ENCODE results near the gene VPS11. TPM values are rescaled to one million over a fixed set of nuclear protein-coding genes. Genes with fewer than 3 reads are reported as not detected.
"Not testable (repeated sequence)": the region's sequence is repeated elsewhere in the genome, so short reads cannot be mapped to it uniquely, and the experiment has no call there.

Gene VPS11
- total RNA-seq, 1 donor: 24.6 TPM

GRCh38 chr11:119101759-119102423 is 34.3 kb downstream of the VPS11 start, which contains the start of gene DPAGT1:
Gene DPAGT1, minus strand, starts transcription at chr11:119101853. Its CDS starts 198 bp downstream, at chr11:119101655.
- DNase-seq (ENCODE audit: low read depth): peak; percentile 97
- TF ChIP-seq CTCF (IDR thresholded peaks at IDR 0.05; ENCODE audit: insufficient read depth, low read depth, low read length): no peak
- peak within 1 kb of the TSS; percentile 89 for H3K4me3 ChIP-seq (ENCODE audit: low read depth, low read length)

GRCh38 chr11:119103161-119103664 is 35.6 kb downstream of the VPS11 start:
- not testable (repeated sequence) for DNase-seq (ENCODE audit: low read depth)
- peak overlapping the region; percentile 89 for H3K4me3 ChIP-seq (ENCODE audit: low read depth, low read length)

DNA sequence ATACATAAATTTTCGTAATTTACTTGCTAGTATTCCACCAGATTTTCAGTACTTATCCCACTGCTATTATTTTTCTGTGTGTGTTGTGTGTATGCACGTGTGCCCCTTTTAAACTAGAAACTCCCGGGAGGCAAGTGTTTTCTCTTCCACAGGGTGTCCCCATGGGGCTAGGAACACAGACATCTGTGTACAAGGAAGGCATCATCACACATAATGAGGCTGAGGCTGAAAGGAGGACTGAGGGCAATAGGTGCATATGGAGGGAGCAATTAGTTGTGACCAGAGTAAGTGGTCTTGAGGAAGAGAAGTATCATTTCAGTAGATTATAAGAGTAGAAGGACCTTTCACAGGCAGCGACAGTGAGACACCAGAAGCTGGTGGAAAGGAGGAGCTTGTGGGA is 36.2 kb downstream of the VPS11 start:
- peak; percentile 8 for TF ChIP-seq CTCF (IDR thresholded peaks at IDR 0.05; ENCODE audit: insufficient read depth, low read depth, low read length)
- no peak for DNase-seq (ENCODE audit: low read depth)
- H3K4me3 ChIP-seq (ENCODE audit: low read depth, low read length): no peak overlapping the region

- DNase-seq (ENCODE audit: low read depth): peak; percentile 89
- peak within 1 kb of the TSS; percentile 80 for H3K4me3 ChIP-seq (ENCODE audit: low read depth, low read length)
- TF ChIP-seq CTCF (IDR thresholded peaks at IDR 0.05; ENCODE audit: insufficient read depth, low read depth, low read length): no peak
Observed at GRCh38 chr11:119106564-119107537, 39.2 kb downstream of the VPS11 start, which contains the start of gene C2CD2L. Gene C2CD2L, plus strand, starts transcription at chr11:119107344. Its CDS starts 398 bp downstream, at chr11:119107742.

GRCh38 chr11:119107538-119108145 is 40.0 kb downstream of the VPS11 start:
- H3K4me3 ChIP-seq (ENCODE audit: low read depth, low read length): peak overlapping the region; percentile 80
- no peak for DNase-seq (ENCODE audit: low read depth)
- TF ChIP-seq CTCF (IDR thresholded peaks at IDR 0.05; ENCODE audit: insufficient read depth, low read depth, low read length): no peak

DNA sequence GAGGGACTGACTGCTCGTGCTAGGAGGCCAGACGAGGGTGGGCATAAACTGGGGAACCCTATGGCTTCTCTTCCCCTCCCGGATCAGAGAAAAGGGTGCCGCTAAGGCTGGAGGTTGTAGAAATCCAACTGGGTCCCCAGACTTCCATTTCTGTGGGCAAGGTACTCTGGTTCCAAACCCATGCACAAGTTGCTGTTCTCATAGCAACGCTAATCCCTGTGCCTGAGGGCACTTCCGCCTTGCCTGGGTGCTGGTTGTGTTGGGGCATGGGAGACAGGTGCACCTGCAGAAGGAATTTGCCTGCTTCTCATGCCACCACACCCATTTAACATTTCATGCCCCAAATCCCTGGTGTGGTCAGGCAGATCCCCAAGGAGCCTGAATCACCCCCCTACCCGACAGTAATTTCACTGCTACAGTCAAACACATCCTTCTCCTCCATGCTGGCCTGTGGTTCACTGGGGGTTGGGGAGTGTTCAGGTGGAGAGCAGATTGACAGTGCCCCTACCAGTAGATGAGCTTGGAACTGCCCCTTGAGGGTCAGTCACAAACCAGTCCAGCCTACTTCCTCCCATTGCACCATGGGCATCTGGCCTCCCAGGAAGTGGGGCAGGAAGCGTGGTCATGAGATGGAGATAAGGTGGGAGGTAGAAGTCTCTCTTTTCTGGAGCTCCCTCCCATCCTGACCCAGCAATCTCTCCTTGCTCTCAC is 40.7 kb downstream of the VPS11 start:
- no peak for TF ChIP-seq CTCF (IDR thresholded peaks at IDR 0.05; ENCODE audit: insufficient read depth, low read depth, low read length)
- peak; percentile 27 for DNase-seq (ENCODE audit: low read depth)
- H3K4me3 ChIP-seq (ENCODE audit: low read depth, low read length): peak overlapping the region; percentile 80
